ENCODE results near the gene DIAPH1.

Gene DIAPH1

GRCh38 chr5:141491323-141492167 lies 127.3 kb downstream of the DIAPH1 start:
- no peak for TF ChIP-seq ZNF274 (IDR thresholded peaks at IDR 0.05; ENCODE audit: low read depth, low read length)

GRCh38 chr5:141490771-141491170 lies 128.0 kb downstream of the DIAPH1 start:
- H3K4me3 ChIP-seq (ENCODE audit: low read length), result no peak overlapping the region

More at GRCh38 chr5:141491323-141492167, 127.3 kb downstream of the DIAPH1 start:
- H3K4me3 ChIP-seq (ENCODE audit: low read length), result no peak overlapping the region; the same call in 1 of the 2 replicates

DNA sequence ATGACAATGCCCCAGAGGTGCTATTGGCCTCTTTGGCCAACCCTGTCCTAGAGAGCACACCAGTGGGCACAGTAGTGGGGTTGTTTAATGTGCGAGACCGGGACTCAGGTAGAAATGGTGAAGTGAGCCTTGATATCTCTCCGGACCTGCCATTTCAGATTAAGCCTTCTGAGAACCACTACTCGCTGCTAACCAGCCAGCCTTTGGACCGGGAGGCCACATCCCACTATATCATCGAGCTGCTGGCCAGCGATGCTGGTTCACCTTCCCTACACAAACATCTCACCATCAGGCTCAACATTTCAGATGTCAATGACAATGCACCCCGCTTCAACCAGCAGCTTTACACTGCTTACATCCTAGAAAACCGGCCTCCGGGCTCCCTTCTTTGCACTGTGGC lies 128.5 kb downstream of the DIAPH1 start:
- H3K4me3 ChIP-seq (ENCODE audit: low read length), result no peak overlapping the region

More at GRCh38 chr5:141490771-141491170, 128.0 kb downstream of the DIAPH1 start:
- TF ChIP-seq ZNF274 (IDR thresholded peaks at IDR 0.05; ENCODE audit: low read depth, low read length), result no peak

DNA sequence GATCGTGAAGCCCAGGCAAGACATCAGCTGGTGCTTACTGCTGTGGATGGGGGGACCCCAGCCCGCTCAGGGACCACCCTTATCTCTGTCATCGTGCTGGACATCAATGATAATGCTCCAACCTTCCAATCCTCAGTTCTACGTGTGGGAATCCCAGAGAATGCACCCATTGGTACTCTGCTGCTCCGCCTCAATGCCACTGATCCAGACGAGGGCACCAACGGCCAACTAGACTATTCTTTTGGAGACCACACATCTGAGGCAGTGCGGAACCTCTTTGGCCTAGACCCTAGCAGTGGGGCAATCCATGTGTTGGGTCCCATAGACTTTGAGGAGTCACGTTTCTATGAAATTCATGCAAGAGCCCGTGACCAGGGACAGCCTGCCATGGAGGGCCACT lies 129.0 kb downstream of the DIAPH1 start:
- no peak for TF ChIP-seq ZNF274 (IDR thresholded peaks at IDR 0.05; ENCODE audit: low read depth, low read length)
- no peak overlapping the region for H3K4me3 ChIP-seq (ENCODE audit: low read length)

More for the DNA sequence above, 128.5 kb downstream of the DIAPH1 start:
- TF ChIP-seq ZNF274 (IDR thresholded peaks at IDR 0.05; ENCODE audit: low read depth, low read length), result no peak

DNA sequence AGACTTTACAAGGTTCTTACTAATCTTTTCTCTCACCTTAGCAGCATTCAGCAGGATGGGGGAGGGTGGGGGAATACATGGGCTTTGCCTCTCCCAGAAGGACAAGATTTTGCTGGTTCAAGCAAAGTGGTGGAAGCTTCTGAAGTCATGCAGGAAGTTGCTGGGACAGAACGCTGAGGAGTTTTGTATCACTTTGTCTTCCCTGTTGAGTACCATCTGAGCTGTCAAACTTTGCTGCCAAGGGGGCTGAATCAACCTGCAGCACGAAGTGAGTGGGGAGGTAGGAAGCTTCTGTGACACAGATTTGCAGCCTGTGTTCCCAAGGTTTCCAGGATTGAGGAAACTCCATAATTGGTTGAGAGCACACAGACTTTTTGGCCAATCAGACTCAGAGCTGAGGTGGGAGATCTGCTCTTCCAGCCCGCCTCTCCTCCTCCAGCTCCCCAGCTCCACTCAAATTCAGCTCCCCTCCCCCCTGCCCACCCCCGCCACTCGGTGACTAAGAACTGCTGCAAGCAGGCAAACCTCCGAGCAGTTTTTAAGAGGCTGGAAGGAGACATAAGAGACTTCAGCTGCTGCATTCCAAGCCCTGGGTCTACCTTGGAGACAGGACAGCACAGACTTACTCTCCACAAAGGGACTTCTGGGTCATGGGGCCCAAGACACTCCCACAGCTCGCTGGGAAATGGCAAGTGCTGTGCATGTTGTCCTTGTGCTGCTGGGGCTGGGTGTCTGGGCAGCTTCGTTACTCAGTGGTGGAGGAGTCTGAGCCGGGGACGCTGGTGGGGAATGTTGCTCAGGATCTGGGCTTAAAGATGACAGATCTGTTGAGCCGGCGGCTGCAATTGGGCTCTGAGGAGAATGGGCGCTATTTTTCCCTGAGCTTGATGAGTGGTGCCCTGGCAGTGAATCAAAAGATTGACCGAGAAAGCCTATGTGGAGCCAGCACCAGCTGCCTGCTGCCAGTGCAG lies 129.9 kb downstream of the DIAPH1 start, which contains the start of gene PCDHGC5:
Gene PCDHGC5, plus strand, starts transcription at position 491 of the 971 bp plus-strand sequence. Its CDS starts 160 bp downstream, at position 651.
- H3K4me3 ChIP-seq (ENCODE audit: low read length), result no peak within 1 kb of the TSS
- no peak for TF ChIP-seq ZNF274 (IDR thresholded peaks at IDR 0.05; ENCODE audit: low read depth, low read length)

DNA sequence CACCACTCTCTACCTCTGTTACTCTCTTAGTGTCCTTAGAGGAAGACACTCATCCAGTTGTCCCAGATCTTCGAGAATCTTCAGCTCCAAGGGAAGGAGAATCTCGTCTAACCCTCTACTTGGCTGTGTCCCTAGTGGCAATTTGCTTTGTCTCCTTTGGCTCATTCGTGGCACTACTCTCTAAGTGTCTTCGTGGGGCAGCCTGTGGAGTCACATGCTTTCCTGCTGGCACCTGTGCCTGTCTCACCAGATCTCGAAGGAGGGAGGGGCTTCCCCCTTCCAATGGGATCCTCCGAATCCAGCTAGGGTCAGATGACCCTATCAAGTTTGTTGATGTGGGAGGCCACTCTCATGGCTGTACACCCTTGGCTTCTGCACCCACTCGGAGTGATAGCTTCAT lies 131.7 kb downstream of the DIAPH1 start:
- TF ChIP-seq ZNF274 (IDR thresholded peaks at IDR 0.05; ENCODE audit: low read depth, low read length), result no peak
- H3K4me3 ChIP-seq (ENCODE audit: low read length), result no peak overlapping the region

- no peak overlapping the region for H3K4me3 ChIP-seq (ENCODE audit: low read length)
- TF ChIP-seq ZNF274 (IDR thresholded peaks at IDR 0.05; ENCODE audit: low read depth, low read length), result no peak
Observed at GRCh38 chr5:141486091-141486490, 132.7 kb downstream of the DIAPH1 start.

DNA sequence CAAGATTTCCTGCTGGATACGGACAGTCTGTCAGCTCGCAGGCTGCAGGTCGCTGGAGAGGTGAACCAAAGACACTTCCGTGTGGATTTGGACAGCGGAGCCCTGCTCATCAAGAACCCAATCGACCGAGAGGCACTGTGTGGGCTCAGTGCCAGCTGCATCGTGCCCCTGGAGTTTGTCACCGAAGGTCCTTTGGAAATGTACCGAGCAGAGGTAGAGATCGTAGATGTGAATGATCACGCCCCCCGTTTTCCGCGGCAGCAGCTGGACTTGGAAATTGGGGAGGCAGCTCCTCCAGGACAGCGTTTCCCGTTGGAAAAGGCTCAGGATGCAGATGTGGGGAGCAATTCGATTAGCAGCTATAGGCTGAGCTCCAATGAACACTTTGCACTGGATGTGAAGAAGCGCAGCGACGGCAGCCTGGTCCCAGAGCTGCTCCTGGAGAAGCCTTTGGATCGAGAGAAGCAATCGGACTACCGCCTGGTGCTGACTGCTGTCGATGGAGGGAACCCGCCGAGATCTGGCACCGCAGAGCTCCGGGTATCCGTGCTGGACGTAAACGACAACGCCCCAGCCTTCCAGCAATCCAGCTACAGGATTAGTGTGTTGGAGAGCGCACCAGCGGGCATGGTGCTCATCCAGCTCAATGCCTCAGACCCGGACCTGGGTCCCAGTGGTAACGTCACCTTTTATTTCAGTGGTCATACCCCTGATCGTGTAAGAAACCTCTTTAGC lies 133.3 kb downstream of the DIAPH1 start:
- no peak for TF ChIP-seq ZNF274 (IDR thresholded peaks at IDR 0.05; ENCODE audit: low read depth, low read length)
- no peak overlapping the region for H3K4me3 ChIP-seq (ENCODE audit: low read length)

- no peak within 1 kb of the TSS for H3K4me3 ChIP-seq (ENCODE audit: low read length)
- TF ChIP-seq ZNF274 (IDR thresholded peaks at IDR 0.05; ENCODE audit: low read depth, low read length), result no peak
Observed at GRCh38 chr5:141484641-141485311, 134.0 kb downstream of the DIAPH1 start, which contains the start of gene PCDHGC4. TSS of gene PCDHGC4 (plus strand) at chr5:141485030. CDS start at chr5:141485174, 144 bp downstream.

- TF ChIP-seq ZNF274 (IDR thresholded peaks at IDR 0.05; ENCODE audit: low read depth, low read length), result no peak
- H3K4me3 ChIP-seq (ENCODE audit: low read length), result no peak overlapping the region
Observed at GRCh38 chr5:141484310-141484640, 134.5 kb downstream of the DIAPH1 start.

DNA sequence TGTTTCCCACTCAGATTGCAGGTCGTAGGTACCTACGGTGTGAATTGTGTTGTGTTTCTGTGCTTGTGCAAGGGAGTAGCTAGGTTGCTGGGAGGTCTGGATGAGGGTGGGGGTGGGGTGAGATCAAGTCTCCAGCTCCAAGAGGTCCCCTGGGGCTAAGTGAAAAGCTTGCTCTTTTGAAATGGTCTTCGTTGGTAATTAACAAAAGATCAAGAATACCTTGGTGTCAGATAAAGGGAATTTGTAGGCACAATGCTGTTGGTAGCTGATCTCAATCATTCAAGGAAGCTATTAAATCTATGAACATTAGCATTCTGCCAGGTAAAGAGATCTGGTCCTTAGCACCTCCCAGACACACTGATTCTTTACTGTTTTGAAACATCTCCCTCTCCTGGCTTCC lies 134.9 kb downstream of the DIAPH1 start:
- H3K4me3 ChIP-seq (ENCODE audit: low read length), result no peak overlapping the region
- TF ChIP-seq ZNF274 (IDR thresholded peaks at IDR 0.05; ENCODE audit: low read depth, low read length), result no peak

GRCh38 chr5:141479776-141480175 lies 139.0 kb downstream of the DIAPH1 start:
- H3K4me3 ChIP-seq (ENCODE audit: low read length), result no peak overlapping the region
- TF ChIP-seq ZNF274 (IDR thresholded peaks at IDR 0.05; ENCODE audit: low read depth, low read length), result no peak

- H3K4me3 ChIP-seq (ENCODE audit: low read length), result no peak overlapping the region
- no peak for TF ChIP-seq ZNF274 (IDR thresholded peaks at IDR 0.05; ENCODE audit: low read depth, low read length)
Observed at GRCh38 chr5:141478321-141478945, 140.4 kb downstream of the DIAPH1 start.

Data from GM08714 (cell line).